Measurements from ENCODE around the gene TAB3.

Gene TAB3

GRCh38 chrX:30885136-30885535, 3.9 kb downstream of the TAB3 start:
- no peak for DNase-seq (ENCODE audit: low read depth, low spot score)

- no peak for DNase-seq (ENCODE audit: low read depth, low spot score)
Measured at GRCh38 chrX:30883138-30883537, 5.9 kb downstream of the TAB3 start.

- DNase-seq (ENCODE audit: low read depth, low spot score) = no peak
Measured at GRCh38 chrX:30881797-30882196, 7.3 kb downstream of the TAB3 start.

GRCh38 chrX:30881390-30881789, 7.7 kb downstream of the TAB3 start:
- DNase-seq (ENCODE audit: low read depth, low spot score) = no peak

- no peak for DNase-seq (ENCODE audit: low read depth, low spot score)
Measured at GRCh38 chrX:30880058-30880457, 9.0 kb downstream of the TAB3 start.

GRCh38 chrX:30876367-30876766, 12.7 kb downstream of the TAB3 start:
- no peak for DNase-seq (ENCODE audit: low read depth, low spot score)

- DNase-seq (ENCODE audit: low read depth, low spot score) = no peak
Measured at GRCh38 chrX:30875957-30876356, 13.1 kb downstream of the TAB3 start.

GRCh38 chrX:30874851-30875250, 14.2 kb downstream of the TAB3 start:
- DNase-seq (ENCODE audit: low read depth, low spot score) = no peak

GRCh38 chrX:30870572-30870971, 18.5 kb downstream of the TAB3 start:
- DNase-seq (ENCODE audit: low read depth, low spot score) = no peak

- no peak for DNase-seq (ENCODE audit: low read depth, low spot score)
Measured at GRCh38 chrX:30865612-30866011, 23.4 kb downstream of the TAB3 start.

- DNase-seq (ENCODE audit: low read depth, low spot score) = no peak
Measured at GRCh38 chrX:30865015-30865414, 24.0 kb downstream of the TAB3 start.

- no peak for DNase-seq (ENCODE audit: low read depth, low spot score)
Measured at GRCh38 chrX:30864383-30864785, 24.7 kb downstream of the TAB3 start.

GRCh38 chrX:30863974-30864373, 25.1 kb downstream of the TAB3 start:
- DNase-seq (ENCODE audit: low read depth, low spot score) = no peak

GRCh38 chrX:30858098-30858497, 31.0 kb downstream of the TAB3 start:
- DNase-seq (ENCODE audit: low read depth, low spot score) = no peak

- no peak for DNase-seq (ENCODE audit: low read depth, low spot score)
Measured at GRCh38 chrX:30851449-30851848, 37.6 kb downstream of the TAB3 start.

- DNase-seq (ENCODE audit: low read depth, low spot score) = no peak
Measured at GRCh38 chrX:30835373-30835772, 53.7 kb downstream of the TAB3 start.

- no peak for DNase-seq (ENCODE audit: low read depth, low spot score)
Measured at GRCh38 chrX:30833896-30834295, 55.2 kb downstream of the TAB3 start.

GRCh38 chrX:30831082-30831481, 58.0 kb downstream of the TAB3 start:
- no peak for DNase-seq (ENCODE audit: low read depth, low spot score)

GRCh38 chrX:30830326-30830943, 58.6 kb downstream of the TAB3 start:
- no peak for DNase-seq (ENCODE audit: low read depth, low spot score)

GRCh38 chrX:30824275-30824674, 64.8 kb downstream of the TAB3 start:
- DNase-seq (ENCODE audit: low read depth, low spot score) = no peak

GRCh38 chrX:30822764-30823163, 66.3 kb downstream of the TAB3 start:
- DNase-seq (ENCODE audit: low read depth, low spot score) = no peak

- no peak for DNase-seq (ENCODE audit: low read depth, low spot score)
Measured at GRCh38 chrX:30822068-30822681, 66.9 kb downstream of the TAB3 start.

- DNase-seq (ENCODE audit: low read depth, low spot score) = no peak
Measured at GRCh38 chrX:30821116-30821515, 67.9 kb downstream of the TAB3 start.

GRCh38 chrX:30819080-30819479, 70.0 kb downstream of the TAB3 start:
- DNase-seq (ENCODE audit: low read depth, low spot score) = no peak

Measured in smooth muscle cell of the brain vasculature (primary cell).